HepG2 (cell line): ENCODE results near the gene CYLD. TPM values are rescaled to one million over a fixed set of nuclear protein-coding genes. Genes with fewer than 3 reads are reported as not detected.

ENCODE experiments used
- ASH2L ChIP-seq: fragments of 300-600, 200-600 bp; sonication (generic); IDR thresholded peaks from 2 replicates; pipeline ENCODE4 v1.7.0; 2017; ENCODE audit warnings: low read depth, mild to moderate bottlenecking, moderate library complexity, mixed read lengths, low read length; ENCODE audit not compliant: insufficient read length
- CBX1 ChIP-seq: IDR thresholded peaks from one replicate; pipeline ENCODE4 v1.6.1; 2016; ENCODE audit warnings: antibody characterized with exemption, low read depth
- CEBPG ChIP-seq: IDR thresholded peaks from 2 replicates; pipeline ENCODE4 v1.6.1; 2016
- DMAP1 ChIP-seq: IDR thresholded peaks from 2 replicates; pipeline ENCODE4 v1.6.1; 2016
- DNMT3B ChIP-seq: conservative IDR thresholded peaks from 2 replicates; pipeline ENCODE4 v1.6.1; 2016; ENCODE audit warnings: missing biosample characterization, control low read depth
- ELF1 ChIP-seq: sonication (generic); formaldehyde crosslinking; IDR thresholded peaks from 2 replicates; pipeline ENCODE4 v1.4.0; 2020; ENCODE audit warnings: missing genetic modification reagents
- ETV6 ChIP-seq: sonication (generic); formaldehyde crosslinking; conservative IDR thresholded peaks from 2 replicates; pipeline ENCODE4 v1.4.0; 2020; ENCODE audit warnings: missing genetic modification reagents
- FOXA1 ChIP-seq, 2 experiments: fragments of 450-650 bp in 1 of 2; sonication (generic) in 1 of 2; formaldehyde crosslinking in 1 of 2; IDR thresholded peaks; 2 replicates each; pipeline versions ENCODE4 v1.4.0 to v1.6.1; 2016 to 2020; ENCODE audit warnings: missing genetic modification reagents in 1 of 2
- GATAD1 ChIP-seq: IDR thresholded peaks from 2 replicates; pipeline ENCODE4 v1.6.1; 2016; ENCODE audit warnings: missing genetic modification reagents, missing compliant biosample characterization
- HNRNPH1 ChIP-seq: fragments of 200-400 bp; formaldehyde crosslinking; optimal IDR thresholded peaks from 2 replicates; pipeline ENCODE3; 2017; ENCODE audit warnings: mild to moderate bottlenecking, low read depth, low read length
- KDM5B ChIP-seq: sonication (generic); formaldehyde crosslinking; IDR thresholded peaks from 2 replicates; pipeline ENCODE4 v1.4.0; 2020; ENCODE audit warnings: missing genetic modification reagents, mild to moderate bottlenecking, borderline replicate concordance
- KLF11 ChIP-seq: IDR thresholded peaks from 2 replicates; pipeline ENCODE4 v1.6.1; 2016; ENCODE audit warnings: missing compliant biosample characterization
- KLF16 ChIP-seq, 2 experiments: sonication (generic) in 1 of 2; formaldehyde crosslinking in 1 of 2; IDR thresholded peaks; 2 replicates each; pipeline versions ENCODE4 v1.6.1 to v1.8.0; 2016 to 2023; ENCODE audit warnings: missing genetic modification reagents in 2 of 2, missing compliant biosample characterization in 1 of 2
- MEIS1 ChIP-seq: sonication (generic); formaldehyde crosslinking; IDR thresholded peaks from 2 replicates; pipeline ENCODE4 v1.9.0; 2021; ENCODE audit warnings: mild to moderate bottlenecking, missing genetic modification reagents, moderate library complexity, borderline replicate concordance
- NCOA2 ChIP-seq: sonication (generic); formaldehyde crosslinking; IDR thresholded peaks from 2 replicates; pipeline ENCODE4 v1.8.0; 2022; ENCODE audit warnings: inconsistent platforms
- PAX8 ChIP-seq: sonication (generic); formaldehyde crosslinking; IDR thresholded peaks from 2 replicates; pipeline ENCODE4 v1.8.0; 2022; ENCODE audit warnings: mild to moderate bottlenecking, missing genetic modification reagents, borderline replicate concordance
- RFXAP ChIP-seq: sonication (generic); formaldehyde crosslinking; IDR thresholded peaks from 2 replicates; pipeline ENCODE4 v1.4.0; 2020; ENCODE audit warnings: missing genetic modification reagents, borderline replicate concordance
- SP140L ChIP-seq: sonication (generic); formaldehyde crosslinking; IDR thresholded peaks from 2 replicates; pipeline ENCODE4 v1.4.0; 2020; ENCODE audit warnings: missing genetic modification reagents, borderline replicate concordance
- THAP11 ChIP-seq: IDR thresholded peaks from 2 replicates; pipeline ENCODE4 v1.6.1; 2016; ENCODE audit warnings: missing biosample characterization, missing genetic modification reagents
- XRCC5 ChIP-seq: fragments of 200-400 bp; formaldehyde crosslinking; optimal IDR thresholded peaks from 2 replicates; pipeline ENCODE3; 2017; ENCODE audit warnings: mild to moderate bottlenecking, low read length
- ZNF329 ChIP-seq: sonication (generic); formaldehyde crosslinking; IDR thresholded peaks from 2 replicates; pipeline ENCODE4 v1.9.0; 2021; ENCODE audit warnings: low read depth, mild to moderate bottlenecking, missing genetic modification reagents
- ZNF343 ChIP-seq: sonication (generic); formaldehyde crosslinking; IDR thresholded peaks from 2 replicates; pipeline ENCODE4 v1.4.0; 2020; ENCODE audit warnings: mild to moderate bottlenecking, missing genetic modification reagents
- ZNF607 ChIP-seq: sonication (generic); formaldehyde crosslinking; IDR thresholded peaks from 2 replicates; pipeline ENCODE4 v1.5.1; 2020; ENCODE audit warnings: missing genetic modification reagents, mild to moderate bottlenecking, borderline replicate concordance
- ZNF703 ChIP-seq: sonication (generic); formaldehyde crosslinking; IDR thresholded peaks from 2 replicates; pipeline ENCODE4 v1.5.1; 2020; ENCODE audit warnings: missing genetic modification reagents, mild to moderate bottlenecking, moderate library complexity, borderline replicate concordance
- polyA plus RNA-seq, 8 experiments: library from polyadenylated mRNA; depleted of rRNA in 3 of 8; stranded (reverse) in 7 of 8; unstranded in 1 of 8; fragments of >200 nt; fragmentation: Illumina TruSeq in 4 of 8; extraction: Trizol in 4 of 8; gene quantifications; 2 replicates each; pipeline versions ENCODE4 v1.2.1 to v1.2.3, GENCODE V29; 2011 to 2016; ENCODE audit warnings: low read depth in 4 of 8, missing spikeins in 1 of 8, mixed read lengths in 1 of 8; ENCODE audit not compliant: insufficient read depth in 1 of 8
- total RNA-seq, 5 experiments: library from RNA; depleted of rRNA; stranded (reverse); fragments of >200 nt; fragmentation: Illumina TruSeq; extraction: Trizol; gene quantifications; 2 replicates each; pipeline ENCODE4 v1.2.3, GENCODE V29; 2016; ENCODE audit warnings: low read depth in 1 of 5
- TF ChIP-seq, protein P1 (sequence below): conservative IDR thresholded peaks from 2 replicates; pipeline ENCODE4 v1.6.1; 2018; ENCODE audit warnings: missing genetic modification reagents
- TF ChIP-seq, protein P2 (sequence below), 2 experiments: fragments of 450-650 bp in 1 of 2; sonication (generic) in 1 of 2; formaldehyde crosslinking; IDR thresholded peaks; 2 replicates each; pipeline versions ENCODE4 v1.5.0 to v1.8.0; 2020 to 2022; ENCODE audit warnings: mild to moderate bottlenecking in 1 of 2, missing genetic modification reagents in 1 of 2

CYLD gene
- total and polyA plus RNA-seq, 2 of the 13 experiments (the other 11 are each of a cell fraction or from before 2014, with no cell fraction given), result 6.1 to 11.4 TPM

DNA sequence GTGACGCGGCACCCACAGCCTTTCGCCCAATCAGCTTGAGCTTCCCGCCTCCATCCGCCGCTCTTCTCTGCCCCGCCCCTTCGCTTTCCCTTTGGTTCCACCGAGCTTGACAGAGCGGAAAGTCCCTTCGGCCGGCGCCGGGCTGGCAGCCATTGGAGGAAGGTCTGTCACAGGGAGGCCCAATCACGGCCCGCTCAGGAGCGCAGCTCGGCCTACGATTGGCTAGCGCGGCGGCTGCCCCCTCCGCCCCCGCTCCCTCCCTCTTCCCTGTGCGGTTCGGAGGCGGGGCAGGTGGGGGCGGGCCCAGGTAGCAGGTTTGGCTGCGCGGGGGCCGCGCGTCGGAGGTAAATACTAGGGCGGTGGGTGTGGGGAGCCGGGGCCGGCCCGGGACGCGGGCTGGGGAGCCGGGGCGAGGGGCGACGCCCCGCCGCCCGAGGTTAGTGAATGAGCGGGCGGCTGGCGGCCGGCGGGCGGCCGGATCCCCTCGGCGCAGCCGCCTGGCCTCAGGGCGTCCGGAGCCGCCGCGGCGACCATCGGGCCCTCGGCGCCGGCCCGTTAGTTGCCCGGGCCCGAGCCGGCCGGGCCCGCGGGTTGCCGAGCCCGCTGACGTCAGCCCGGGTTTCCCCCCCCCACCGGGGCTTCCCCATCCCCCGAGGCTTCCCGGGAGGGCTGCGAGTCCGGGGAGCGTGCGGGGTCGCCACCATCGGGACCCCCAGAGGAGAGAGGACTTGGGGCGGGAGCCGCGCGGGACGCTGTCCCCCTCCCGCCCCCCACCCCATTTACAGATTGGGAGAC, at the start of gene CYLD (continued):
- TF ChIP-seq, protein P1, sequence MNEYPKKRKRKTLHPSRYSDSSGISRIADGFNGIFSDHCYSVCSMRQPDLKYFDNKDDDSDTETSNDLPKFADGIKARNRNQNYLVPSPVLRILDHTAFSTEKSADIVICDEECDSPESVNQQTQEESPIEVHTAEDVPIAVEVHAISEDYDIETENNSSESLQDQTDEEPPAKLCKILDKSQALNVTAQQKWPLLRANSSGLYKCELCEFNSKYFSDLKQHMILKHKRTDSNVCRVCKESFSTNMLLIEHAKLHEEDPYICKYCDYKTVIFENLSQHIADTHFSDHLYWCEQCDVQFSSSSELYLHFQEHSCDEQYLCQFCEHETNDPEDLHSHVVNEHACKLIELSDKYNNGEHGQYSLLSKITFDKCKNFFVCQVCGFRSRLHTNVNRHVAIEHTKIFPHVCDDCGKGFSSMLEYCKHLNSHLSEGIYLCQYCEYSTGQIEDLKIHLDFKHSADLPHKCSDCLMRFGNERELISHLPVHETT (CRISPR knock-in tag), result peak; percentile 71
- TF ChIP-seq ZNF343 (CRISPR knock-in tag), result no peak
- TF ChIP-seq GATAD1, result peak; percentile 82
- TF ChIP-seq SP140L (CRISPR knock-in tag), result no peak
- no peak for TF ChIP-seq FOXA1 (IDR thresholded peaks at IDR 0.05)
- peak; percentile 65 for TF ChIP-seq FOXA1 (CRISPR knock-in tag; IDR thresholded peaks at IDR 0.05)
- TF ChIP-seq ELF1 (CRISPR knock-in tag), result peak; percentile 89
- peak in 1 of 2 experiments; percentile 93; a peak in 2 of 4 replicates for TF ChIP-seq KLF16 (CRISPR knock-in tag; IDR thresholded peaks at IDR 0.05)
- TF ChIP-seq DMAP1 (CRISPR knock-in tag), result peak; percentile 45; the same call in 1 of the 2 replicates
- TF ChIP-seq HNRNPH1, result no peak
- no peak for TF ChIP-seq DNMT3B (CRISPR knock-in tag)
- peak; percentile 48 for TF ChIP-seq CBX1
- TF ChIP-seq XRCC5, result peak; percentile 79
- TF ChIP-seq MEIS1 (CRISPR knock-in tag), result 0 out of 2 replicates have a peak, but pooled peaks have one; percentile 10
- TF ChIP-seq KLF11 (CRISPR knock-in tag), result peak; percentile 92; the same call in 1 of the 2 replicates
- TF ChIP-seq RFXAP (CRISPR knock-in tag), result peak; percentile 97
- TF ChIP-seq, protein P2, sequence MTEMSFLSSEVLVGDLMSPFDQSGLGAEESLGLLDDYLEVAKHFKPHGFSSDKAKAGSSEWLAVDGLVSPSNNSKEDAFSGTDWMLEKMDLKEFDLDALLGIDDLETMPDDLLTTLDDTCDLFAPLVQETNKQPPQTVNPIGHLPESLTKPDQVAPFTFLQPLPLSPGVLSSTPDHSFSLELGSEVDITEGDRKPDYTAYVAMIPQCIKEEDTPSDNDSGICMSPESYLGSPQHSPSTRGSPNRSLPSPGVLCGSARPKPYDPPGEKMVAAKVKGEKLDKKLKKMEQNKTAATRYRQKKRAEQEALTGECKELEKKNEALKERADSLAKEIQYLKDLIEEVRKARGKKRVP (CRISPR knock-in tag; IDR thresholded peaks at IDR 0.05), result no peak
- 0 out of 2 replicates have a peak, but pooled peaks have one; percentile 10 for TF ChIP-seq CEBPG (CRISPR knock-in tag)
- no peak for TF ChIP-seq ZNF329 (CRISPR knock-in tag)
- no peak for TF ChIP-seq ETV6
- no peak; the same call in 1 of the 2 replicates for TF ChIP-seq KDM5B (CRISPR knock-in tag)
- no peak for TF ChIP-seq PAX8
- no peak for TF ChIP-seq ZNF703 (CRISPR knock-in tag)
- TF ChIP-seq ZNF607 (CRISPR knock-in tag), result peak; percentile 71; the same call in 1 of the 2 replicates
- peak; percentile 43; the same call in 1 of the 2 replicates for TF ChIP-seq NCOA2 (CRISPR knock-in tag)
- TF ChIP-seq ASH2L, result peak; percentile 91
- TF ChIP-seq THAP11 (CRISPR knock-in tag), result peak; percentile 88
